Occipital lobe (tissue), 2 donors: ENCODE data around the gene NFATC4. TPM values are rescaled to one million over a fixed set of nuclear protein-coding genes. Genes with fewer than 3 reads are reported as not detected.
"Not testable (repeated sequence)": the region's sequence is repeated elsewhere in the genome, so short reads cannot be mapped to it uniquely, and the experiment has no call there.

ENCODE experiments used
- DNase-seq: peaks from one replicate; lab custom pipeline; 2025; lab: John Stamatoyannopoulos, UW
- total RNA-seq: library from RNA; depleted of rRNA; stranded (reverse); fragments of >200 nt; gene quantifications from one replicate; pipeline ENCODE4 v1.2.3, GENCODE V29; 2014

The NFATC4 gene
- total RNA-seq, 1 donor from 2014 or later: 5.1 TPM

GRCh38 chr14:24339284-24340151 lies 28.5 kb upstream of the NFATC4 start, which contains the start of gene RIPK3:
TSS of gene RIPK3 (minus strand) at chr14:24339991. CDS start at chr14:24339826, 165 bp downstream.
- no peak for DNase-seq

DNA sequence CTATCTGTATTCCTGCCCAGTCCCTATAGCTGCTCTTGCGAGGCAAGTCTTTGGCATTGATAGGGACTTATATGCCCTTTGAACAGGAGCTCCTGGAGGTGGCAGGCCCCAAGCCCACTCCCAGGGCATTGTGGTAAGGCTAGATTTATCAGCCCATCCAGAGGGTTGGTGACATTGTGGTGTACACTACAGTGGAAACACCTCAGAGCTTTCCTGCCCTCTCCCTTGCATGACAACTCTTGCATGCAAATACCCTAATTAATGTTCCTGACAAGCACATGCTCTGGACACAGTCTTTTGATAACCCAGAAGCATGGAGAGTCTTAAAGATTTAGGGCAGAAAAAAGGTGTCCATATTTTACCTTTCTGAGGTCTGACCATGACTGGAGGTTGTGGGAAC lies 27.4 kb upstream of the NFATC4 start:
- no peak for DNase-seq

- DNase-seq: no peak
Measured at GRCh38 chr14:24342889-24343288, 25.1 kb upstream of the NFATC4 start.

DNA sequence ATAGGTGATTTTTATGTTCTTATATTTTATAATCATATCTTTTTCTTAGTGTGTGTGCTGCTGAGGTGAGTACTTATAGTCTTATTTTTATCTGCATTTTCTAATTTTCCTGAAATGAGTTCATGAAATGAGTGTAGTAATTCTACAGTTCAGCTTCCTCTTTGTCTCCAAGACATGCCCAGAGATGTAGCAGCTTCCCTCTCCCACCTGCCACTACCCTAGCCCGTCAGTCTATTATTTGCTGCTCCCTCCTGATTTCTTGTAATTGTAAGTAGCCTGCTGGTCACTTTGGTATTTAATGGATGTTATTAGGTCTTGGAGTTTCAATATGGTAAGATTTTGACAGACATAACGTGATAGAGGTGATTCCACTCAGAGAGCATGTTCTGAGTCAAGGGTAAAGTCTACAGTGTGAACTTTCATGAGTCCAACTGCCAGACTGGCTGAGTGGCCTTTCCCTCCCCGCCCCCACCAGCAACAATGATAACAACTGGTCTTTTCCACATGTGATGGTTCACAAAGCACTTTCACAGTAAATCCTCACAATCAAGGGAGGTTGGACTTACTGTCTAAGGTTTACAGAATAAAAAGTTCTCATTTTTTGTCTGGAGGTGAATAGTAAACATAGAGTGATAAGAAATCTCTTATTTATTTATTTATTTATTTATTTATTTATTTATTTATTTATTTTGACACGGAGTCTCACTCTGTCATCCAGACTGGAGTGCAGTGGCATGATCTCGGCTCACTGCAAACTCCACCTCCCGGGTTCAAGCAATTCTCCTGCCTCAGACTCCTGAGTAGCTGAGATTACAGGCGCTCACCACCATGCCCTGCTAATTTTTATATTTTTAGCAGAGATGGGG lies 24.0 kb upstream of the NFATC4 start:
- DNase-seq: no peak

- DNase-seq: no peak
Measured at GRCh38 chr14:24347134-24347533, 20.9 kb upstream of the NFATC4 start.

DNA sequence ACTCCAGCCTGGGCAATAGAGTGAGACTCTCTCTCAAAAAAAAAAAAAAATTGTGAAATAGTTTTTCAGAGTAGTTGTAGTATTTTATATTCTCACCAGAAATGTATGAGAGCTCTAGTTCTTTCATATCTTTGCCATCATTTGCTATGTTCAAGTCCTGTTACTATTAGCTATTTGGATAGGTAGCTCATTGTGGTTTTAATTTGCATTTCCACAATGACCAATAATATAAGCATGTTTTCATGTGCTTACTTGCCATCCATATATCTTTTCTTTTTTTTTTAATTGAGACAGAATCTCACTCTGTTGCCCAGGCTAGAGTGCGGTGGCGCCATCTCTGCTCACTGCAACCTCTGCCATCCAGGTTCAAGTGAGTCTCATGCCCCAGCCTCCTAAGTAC lies 19.8 kb upstream of the NFATC4 start:
- DNase-seq: no peak

DNA sequence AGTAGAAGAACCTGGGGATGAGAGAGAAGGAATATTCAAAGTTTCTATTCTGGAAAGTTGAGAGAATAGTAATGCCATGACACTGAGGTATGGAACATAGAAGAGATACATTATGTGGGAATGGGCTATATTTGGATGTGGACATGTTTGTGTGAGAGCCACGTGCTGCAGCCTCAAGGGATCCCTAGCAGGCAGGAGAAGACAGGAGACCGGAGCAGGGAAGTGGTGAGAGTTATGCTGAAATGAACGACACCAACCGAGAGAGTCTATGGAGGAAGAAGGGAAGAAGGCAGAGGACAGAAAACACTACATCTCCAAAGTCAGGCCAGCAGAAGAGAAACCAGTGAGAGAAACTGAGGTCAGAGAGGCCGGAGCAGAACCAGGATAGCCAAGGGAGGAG lies 18.2 kb upstream of the NFATC4 start:
- no peak for DNase-seq

DNA sequence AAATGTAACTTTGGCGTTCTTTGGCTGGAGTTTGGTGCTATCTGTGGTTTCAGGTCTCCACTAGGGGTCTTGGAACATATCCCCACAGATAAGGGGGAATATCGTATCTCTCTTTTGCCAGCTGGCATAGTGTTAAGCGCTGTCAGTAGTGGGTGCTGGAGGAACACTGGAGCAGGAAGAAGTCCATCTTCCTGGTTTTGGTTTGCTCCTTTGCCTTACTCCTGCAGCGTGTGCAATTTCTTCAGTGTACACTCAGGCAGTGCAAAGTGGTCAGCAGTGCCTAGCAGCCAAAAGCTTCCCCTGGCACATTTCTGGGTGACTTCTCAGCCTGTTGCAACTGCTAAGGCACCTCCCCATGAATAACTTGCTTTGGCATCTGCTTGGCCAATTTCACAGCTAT lies 16.5 kb upstream of the NFATC4 start:
- no peak for DNase-seq

DNA sequence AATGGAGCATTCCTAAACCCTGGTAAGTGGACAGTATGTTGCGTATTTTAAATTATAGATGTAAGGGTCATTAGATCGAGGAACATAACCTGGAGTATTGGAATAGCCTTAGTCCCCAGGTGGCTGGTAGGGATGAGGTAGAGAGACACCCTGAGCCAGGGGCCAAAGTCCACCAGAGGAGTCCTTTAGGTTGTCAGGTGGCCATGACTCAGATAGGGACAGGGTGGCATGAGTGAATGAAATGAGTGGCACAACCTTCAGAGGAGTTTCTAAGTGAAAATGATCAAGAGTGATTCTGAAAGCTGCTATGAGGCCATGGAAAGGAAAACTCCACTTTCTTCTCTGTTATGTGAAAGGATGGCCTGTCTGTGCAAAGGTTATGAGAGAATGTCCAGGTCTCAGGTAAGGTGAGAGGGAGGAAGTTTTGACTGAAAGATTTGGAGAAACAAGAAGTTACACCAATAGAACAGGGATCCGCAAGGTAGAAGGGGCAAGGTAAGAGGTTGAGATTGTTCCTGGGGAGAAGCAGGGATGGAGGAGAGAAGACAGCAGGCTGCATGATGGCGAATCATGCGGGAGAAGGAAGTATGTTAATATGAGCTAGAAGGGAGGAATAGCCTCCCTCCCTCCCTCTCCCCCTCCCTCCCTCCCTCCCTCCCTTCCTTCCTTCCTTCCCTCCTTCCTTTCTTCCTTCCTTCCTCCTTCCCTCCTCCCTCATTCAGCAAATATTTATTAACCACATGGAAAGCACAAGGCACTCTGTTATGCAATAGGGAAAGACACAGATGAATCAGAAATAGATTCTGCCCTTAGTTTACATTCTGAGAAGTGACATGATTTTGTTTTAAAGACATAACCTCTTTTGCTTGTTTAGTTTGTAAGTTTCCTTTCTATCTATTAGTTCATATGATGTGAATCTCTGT lies 14.2 kb upstream of the NFATC4 start:
- DNase-seq: no peak

GRCh38 chr14:24354482-24354825 lies 13.5 kb upstream of the NFATC4 start:
- DNase-seq: not testable (repeated sequence)

DNA sequence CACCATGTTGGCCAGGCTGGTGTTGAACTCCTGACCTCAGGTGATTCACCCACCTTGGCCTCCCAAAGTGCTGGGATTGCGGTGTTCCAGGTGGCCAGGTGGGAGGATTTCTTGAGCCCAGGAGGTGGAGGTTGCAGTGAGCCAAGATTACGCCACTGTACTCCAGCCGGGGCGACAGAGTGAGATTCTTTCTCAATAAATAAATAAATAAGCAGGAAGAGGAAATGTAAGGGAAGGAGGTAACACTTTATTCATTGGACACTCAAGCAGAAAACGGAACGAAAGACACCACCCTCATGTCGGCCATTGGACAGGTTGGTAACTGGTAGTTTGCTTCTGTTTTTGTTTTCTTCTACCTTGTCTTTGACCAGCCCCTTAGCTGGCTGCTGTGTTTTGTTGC lies 13.0 kb upstream of the NFATC4 start:
- no peak for DNase-seq

DNA sequence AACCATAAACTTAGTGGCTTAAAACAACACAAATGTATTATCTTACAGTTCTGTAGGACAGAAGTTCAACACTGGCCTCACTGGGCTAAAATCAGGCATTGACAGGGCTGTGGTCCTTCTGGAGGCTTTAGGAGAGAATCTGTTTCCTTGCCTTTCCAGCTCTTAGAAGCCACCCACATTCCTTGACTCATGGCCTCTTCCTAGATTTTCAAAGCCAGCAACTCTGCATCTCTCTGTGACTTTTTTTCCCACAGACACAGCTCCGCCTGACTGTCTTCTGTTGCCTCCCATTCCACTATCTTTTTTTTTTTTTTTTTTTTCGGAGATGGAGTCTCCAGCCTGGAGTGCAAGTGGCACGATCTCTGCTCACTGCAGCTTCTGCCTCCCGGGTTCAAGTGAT lies 11.8 kb upstream of the NFATC4 start:
- no peak for DNase-seq

- DNase-seq: no peak
Measured at GRCh38 chr14:24360281-24360680, 7.7 kb upstream of the NFATC4 start.

- DNase-seq: no peak
Measured at GRCh38 chr14:24361326-24361725, 6.7 kb upstream of the NFATC4 start.

- DNase-seq: no peak
Measured at GRCh38 chr14:24362241-24362960, 5.6 kb upstream of the NFATC4 start.

DNA sequence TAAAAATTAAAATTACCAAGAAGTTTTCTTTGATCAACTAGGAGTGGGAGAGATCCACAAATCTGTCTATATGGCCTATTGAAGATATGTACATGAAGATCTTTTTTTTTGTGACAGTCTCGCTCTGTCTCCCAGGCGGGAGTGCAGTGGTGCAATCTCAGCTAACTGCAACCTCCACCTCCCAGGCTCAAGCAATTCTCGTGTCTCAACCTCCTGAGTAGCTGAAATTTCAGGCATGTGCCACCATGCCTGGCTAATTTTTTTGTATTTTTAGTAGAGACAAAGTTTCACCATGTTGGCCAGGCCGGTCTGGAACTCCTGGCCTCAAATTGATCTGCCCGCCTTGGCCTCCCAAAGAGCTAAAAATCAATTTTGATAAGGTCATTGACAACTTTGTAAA lies 4.6 kb upstream of the NFATC4 start:
- no peak for DNase-seq

DNA sequence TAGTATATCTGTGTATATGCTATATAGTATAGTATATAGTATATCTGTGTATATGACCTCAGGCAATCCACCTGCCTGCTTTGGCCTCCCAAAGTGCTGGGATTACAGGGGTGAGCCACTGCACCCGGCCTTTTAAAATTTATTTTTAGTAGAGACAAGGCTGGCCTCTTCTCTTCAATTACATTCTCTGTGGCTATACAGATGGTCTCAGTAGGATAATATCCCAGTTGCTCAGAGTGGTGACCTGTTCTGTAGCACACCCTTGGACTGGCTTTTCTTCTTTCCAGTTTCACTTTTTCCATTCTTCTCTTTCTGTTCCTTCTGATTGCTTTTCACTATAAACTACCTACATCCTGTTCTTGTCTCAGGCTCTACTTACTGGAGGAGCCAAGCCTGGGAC lies 3.1 kb upstream of the NFATC4 start:
- DNase-seq: no peak

DNA sequence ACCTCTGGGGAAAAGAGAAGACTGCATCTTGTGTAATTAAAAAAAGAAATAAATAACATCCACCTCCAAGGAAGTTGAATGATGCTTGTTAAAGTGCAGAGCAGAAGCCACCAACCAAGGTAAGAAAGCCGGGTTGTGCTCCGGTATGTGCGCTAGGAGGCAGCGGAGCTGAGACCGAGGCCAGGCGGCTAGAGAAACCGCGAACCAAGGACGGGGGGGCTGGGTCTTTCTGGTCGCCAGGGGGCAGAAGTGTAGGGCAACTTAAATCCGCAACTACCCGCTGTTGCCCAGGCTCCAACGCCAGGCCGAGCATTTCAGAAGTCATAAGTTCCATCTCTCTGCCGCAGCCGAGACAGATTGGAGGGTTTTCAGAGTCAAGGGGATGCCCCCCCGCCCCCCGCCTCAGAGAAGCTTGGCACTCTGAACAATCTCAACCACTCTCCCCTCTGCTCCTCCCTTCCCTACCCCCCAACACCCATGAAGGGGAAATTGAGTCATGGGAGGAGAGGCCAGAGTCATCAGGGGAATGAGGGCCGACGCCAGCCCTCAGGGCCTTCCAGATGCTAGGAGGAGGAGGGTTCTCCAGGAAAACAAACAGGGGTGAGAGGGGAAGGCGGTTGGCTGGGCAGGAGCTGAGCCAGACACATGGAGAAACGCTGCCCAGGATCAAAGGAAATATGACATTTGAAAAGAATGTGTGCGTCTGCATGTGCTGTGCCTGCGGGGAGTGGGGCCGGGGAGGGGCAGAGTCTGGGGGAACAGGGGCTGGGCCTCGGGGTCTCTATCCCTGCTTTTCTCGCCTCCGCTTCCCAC lies 2.2 kb upstream of the NFATC4 start:
- DNase-seq: no peak

DNA sequence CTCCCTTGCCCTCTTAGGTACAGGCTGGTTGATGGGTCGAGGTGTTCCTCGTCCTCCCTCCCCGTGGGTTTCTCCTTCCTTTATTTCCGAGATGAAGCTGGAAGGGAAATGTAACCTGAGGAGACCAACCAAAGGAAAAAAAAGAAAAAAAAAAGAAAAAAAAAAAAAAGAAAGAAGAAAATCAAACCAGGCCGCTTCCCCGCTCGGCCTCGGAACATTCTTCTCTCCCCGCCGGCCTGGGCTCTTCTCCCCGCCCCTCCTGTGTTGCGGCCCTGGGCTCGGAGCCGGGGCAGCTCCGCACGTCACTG lies 1.6 kb upstream of the NFATC4 start:
- no peak for DNase-seq
